ENCODE measurements around the gene COL23A1.

DNA sequence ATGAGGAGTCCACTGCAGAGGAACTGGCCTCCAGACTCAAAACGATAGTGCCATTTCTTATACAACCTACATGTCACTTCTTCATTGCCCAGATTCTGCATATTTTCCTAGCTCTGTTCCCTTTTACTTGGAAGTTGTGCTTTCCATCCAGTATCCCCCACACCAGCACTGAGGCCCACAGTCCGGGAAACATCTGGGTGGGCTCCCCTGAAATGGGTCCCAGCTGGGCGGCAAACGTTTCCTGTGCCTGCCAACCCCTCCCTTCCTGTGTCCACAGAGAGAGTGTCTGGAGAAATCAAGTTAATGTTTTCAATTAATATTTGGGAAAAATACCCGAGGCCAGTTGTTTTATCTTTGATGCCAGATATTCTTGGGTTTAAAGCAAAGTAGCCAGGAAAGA, 111.8 kb downstream of the COL23A1 start:
- TF ChIP-seq, protein P1, sequence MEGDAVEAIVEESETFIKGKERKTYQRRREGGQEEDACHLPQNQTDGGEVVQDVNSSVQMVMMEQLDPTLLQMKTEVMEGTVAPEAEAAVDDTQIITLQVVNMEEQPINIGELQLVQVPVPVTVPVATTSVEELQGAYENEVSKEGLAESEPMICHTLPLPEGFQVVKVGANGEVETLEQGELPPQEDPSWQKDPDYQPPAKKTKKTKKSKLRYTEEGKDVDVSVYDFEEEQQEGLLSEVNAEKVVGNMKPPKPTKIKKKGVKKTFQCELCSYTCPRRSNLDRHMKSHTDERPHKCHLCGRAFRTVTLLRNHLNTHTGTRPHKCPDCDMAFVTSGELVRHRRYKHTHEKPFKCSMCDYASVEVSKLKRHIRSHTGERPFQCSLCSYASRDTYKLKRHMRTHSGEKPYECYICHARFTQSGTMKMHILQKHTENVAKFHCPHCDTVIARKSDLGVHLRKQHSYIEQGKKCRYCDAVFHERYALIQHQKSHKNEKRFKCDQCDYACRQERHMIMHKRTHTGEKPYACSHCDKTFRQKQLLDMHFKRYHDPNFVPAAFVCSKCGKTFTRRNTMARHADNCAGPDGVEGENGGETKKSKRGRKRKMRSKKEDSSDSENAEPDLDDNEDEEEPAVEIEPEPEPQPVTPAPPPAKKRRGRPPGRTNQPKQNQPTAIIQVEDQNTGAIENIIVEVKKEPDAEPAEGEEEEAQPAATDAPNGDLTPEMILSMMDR (conservative IDR thresholded peaks at IDR 0.05; ENCODE audit: low read depth in 2 of 2) = no peak
- no peak for TF ChIP-seq EZH2phosphoT487 (IDR thresholded peaks at IDR 0.05; ENCODE audit: unreplicated experiment)

Measured in GM23338 (cell line).